HG02943 (cell line): Measurements from ENCODE around the gene TEX261.
"Not testable (repeated sequence)": the region's sequence is repeated elsewhere in the genome, so short reads cannot be mapped to it uniquely, and the experiment has no call there.

ENCODE experiments used
- ATAC-seq: cut with Tn5 transposase; IDR thresholded peaks from one replicate; pipeline ENCODE4 v1.9.1; 2021; ENCODE audit warnings: mild to moderate bottlenecking, low read depth, moderate library complexity; ENCODE audit not compliant: unreplicated experiment

The TEX261 gene

GRCh38 chr2:71000780-71001591 is 6.3 kb upstream of the TEX261 start:
- ATAC-seq: peak; percentile 84

- ATAC-seq: not testable (repeated sequence)
These were observed 5.3 kb upstream of the TEX261 start for GRCh38 chr2:70999931-71000330.

- no peak for ATAC-seq
These were observed 4.7 kb upstream of the TEX261 start for GRCh38 chr2:70999362-70999761.

- ATAC-seq: not testable (repeated sequence)
These were observed 4.2 kb upstream of the TEX261 start for GRCh38 chr2:70998885-70999284.

- ATAC-seq: peak; percentile 46
These were observed 705 bp upstream of the TEX261 start for GRCh38 chr2:70995426-70995729.

GRCh38 chr2:70994009-70994698 is 519 bp downstream of the TEX261 start:
- ATAC-seq: peak; percentile 24

GRCh38 chr2:70992945-70993853 is 1.5 kb downstream of the TEX261 start:
- no peak for ATAC-seq

- no peak for ATAC-seq
These were observed 2.9 kb downstream of the TEX261 start for GRCh38 chr2:70991742-70992141.

- no peak for ATAC-seq
These were observed 3.5 kb downstream of the TEX261 start for GRCh38 chr2:70991142-70991541.

GRCh38 chr2:70990216-70990615 is 4.5 kb downstream of the TEX261 start:
- ATAC-seq: no peak

- ATAC-seq: no peak
These were observed 5.7 kb downstream of the TEX261 start for GRCh38 chr2:70988726-70989648.

- ATAC-seq: no peak
These were observed 6.5 kb downstream of the TEX261 start for GRCh38 chr2:70988151-70988550.

- no peak for ATAC-seq
These were observed 7.3 kb downstream of the TEX261 start for GRCh38 chr2:70987386-70987785.

GRCh38 chr2:70986499-70987189 is 8.0 kb downstream of the TEX261 start:
- ATAC-seq: no peak

GRCh38 chr2:70985956-70986355 is 8.7 kb downstream of the TEX261 start:
- no peak for ATAC-seq

- no peak for ATAC-seq
These were observed 9.4 kb downstream of the TEX261 start for GRCh38 chr2:70985283-70985688.

- ATAC-seq: peak; percentile 82
These were observed 9.9 kb downstream of the TEX261 start for GRCh38 chr2:70984576-70985282.

GRCh38 chr2:70984228-70984575 is 10.5 kb downstream of the TEX261 start:
- ATAC-seq: no peak
